Hematopoietic multipotent progenitor cell treated with erythropoietin and hydrocortisone succinate and interleukin-3 and kit ligand, for 17 days (in vitro differentiated cells): Measurements from ENCODE around the gene CBR1.
"Not testable (repeated sequence)": the region's sequence is repeated elsewhere in the genome, so short reads cannot be mapped to it uniquely, and the experiment has no call there.

Experiments
- DNase-seq: peaks from one replicate; pipeline ENCODE4 v3.0.0-alpha.2; 2015; ENCODE audit warnings: low spot score

Gene CBR1

DNA sequence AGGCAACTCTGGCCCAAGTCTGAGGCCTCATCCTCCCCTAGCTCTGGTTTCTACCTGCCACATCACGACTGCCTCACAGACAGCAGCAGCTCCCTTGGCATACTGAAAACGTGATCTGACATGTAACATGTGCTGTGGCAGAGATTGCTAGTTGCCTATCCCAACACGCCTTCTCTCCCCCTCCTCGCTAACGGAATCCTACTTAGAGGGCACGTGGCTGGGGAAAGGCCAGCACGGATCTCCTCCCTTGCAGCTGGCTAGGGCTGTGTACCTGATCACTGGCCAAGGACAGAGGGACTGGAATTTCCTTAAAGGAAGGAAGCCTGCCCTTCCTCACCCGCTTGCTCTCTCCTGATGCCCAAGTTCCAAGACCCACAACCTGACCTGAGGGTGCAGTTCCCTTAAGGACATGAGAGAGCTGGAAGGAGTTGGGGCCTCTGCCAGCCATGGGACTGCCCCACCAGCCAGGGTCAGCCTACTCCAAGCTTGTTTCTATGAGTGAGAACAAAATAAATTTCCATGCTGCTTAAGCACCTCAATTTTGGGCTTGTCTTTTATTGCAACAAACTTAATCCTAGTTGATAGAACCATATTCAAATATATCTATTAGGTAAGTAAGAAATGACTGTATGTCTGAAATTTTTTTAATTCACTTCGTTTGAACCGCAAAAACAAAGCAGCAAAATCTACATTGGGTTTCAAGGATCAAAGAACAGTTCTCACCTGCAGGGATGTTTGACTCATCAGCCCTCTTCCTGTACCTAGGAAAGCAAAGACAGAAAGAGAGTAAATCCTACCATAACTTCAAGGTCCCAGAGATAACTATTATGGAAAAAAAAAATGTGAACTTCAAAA is 16.7 kb upstream of the CBR1 start:
- DNase-seq = no peak

DNA sequence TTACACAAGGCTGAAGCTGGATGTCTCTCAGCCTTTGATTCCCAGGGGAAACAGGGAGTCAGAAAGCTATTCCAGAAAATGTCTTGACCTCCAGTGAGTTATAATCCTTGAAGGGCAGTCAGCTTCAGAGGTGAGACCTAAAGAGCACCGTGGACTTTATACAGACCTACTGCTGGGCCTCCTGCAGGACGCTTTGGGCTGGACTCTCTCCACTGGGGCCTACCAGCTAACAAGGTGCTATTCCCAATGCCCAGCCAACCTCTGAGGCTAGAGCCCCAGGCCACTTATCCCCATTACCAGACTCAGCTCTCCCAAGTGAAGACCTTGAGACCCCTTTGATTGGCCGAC is 16.1 kb upstream of the CBR1 start:
- no peak for DNase-seq

DNA sequence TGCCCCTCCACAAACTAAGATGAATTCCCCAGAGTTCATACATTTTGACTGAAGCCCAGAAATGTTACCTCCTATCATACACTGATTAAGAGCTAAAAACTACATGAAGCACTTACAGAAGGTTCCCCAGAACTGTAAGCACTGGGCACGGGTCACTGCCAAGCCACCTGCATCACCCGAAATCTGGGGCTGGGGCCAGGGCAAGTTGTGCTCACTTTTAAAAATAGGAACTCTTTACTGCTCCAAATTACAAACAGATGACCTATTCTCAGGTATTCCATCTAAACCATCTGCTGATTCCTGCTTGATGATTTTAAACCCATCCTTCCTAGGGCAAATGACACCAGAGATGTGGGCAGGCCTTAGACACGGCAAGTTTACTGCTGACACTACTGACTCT is 14.3 kb upstream of the CBR1 start:
- no peak for DNase-seq

DNA sequence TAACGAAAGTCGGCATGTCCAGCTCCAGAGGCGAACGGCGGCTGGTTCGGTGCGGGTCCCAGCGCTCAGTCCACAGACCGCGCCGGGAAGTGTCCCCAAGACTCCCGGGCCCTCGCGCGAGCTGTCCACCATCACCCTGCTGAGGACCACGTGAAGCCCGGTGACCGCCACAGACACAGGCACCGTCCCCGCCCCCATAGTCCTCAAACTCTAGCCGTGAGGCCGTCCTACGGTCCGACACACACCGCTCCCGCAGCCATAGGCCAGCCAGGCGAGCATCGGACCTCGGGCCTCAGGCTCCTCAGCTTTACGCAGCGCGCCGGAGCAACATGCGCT is 10.0 kb upstream of the CBR1 start:
- DNase-seq = no peak

DNA sequence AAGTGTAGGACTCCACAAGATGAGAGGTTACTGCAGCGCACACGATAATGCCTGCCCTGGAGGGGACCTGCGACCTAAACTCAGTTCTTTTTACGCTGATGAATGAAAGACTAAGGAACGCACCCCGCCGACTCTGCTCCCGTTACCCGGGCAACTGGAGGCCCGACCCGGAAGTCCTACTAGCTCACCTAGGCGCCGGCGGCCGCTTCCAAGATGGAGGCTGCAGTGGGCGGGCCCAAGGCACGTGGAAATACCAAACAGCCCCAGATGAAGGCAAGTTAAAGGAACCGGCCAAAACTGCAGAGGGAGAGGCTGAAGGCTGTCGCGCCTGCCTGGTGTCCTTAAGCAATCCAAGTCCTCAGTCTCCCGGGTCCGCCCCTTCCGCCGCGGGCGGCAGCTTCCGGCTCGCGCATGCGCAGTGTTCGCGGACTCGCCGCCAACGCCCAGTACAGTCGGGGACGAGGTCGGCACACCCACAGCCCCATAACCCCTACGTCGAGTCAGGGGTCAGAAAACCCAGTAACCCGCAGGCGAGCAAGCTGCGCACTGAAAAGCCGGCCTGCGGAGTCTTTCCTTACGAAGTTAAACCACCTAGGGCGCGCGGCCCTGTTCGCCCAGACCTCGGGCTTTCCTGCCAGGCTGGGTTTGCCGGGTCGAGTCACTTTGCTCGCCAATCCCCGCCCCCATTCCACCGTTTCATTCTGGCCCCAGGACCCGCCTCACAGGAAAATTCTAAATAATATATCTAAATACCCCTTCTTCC is 9.5 kb upstream of the CBR1 start, which contains the start of gene SETD4:
TSS of gene SETD4 (minus strand) at position 368 of the 763 bp plus-strand sequence. CDS start 1,638 bp downstream, outside the sequence.
- peak; percentile 93 for DNase-seq

DNA sequence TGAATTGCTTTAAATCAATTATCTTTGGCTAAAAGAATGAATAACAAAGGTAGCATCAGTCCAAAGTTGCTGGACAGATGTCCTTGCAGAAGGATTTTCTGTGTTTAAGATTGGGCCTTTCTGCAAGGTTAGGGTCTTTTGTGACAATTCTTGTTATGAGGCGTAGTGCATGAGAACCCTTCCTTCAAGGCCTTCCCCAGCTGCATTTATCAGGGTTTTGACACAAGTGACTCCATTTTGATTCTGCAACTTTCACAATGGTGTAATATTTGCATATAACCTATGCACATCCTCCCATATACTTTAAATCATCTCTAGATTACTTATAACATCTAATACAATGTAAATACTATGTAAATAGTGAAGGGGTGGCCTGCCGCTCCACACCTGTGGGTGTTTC is 8.4 kb upstream of the CBR1 start:
- DNase-seq = no peak

DNA sequence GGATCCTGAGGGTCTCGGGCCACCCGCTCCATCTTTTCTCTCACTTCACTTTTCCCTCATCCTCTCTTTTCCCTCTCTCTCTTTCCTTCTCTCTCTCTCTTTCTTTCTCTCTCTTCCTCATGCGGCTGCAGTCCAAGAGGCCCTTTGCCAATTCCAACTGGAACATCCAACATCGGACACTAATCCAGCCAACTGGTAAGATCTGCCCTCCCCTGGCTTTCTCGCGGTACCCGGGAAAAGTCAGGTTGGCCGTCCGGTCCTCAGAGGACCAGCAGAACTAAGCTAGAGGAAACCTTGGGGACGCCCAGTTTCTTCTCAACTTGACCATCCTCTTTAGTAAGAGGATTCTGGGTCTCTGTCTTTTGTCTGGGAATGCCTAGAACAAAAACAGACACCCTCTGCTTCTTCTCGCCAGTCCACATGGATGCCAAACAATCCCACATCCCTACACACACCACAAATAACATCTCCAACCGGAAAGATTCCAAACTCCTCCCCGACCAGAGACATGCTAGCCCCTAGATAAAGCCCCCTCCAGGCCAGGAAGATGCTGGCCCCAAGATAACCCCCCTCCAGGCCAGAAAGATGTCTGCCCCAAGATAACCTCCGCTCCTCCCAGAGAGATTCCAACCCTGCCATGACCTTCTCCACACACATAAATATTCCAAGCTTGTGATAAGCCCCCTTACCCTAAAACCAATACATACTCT is 6.3 kb upstream of the CBR1 start:
- DNase-seq = no peak

DNA sequence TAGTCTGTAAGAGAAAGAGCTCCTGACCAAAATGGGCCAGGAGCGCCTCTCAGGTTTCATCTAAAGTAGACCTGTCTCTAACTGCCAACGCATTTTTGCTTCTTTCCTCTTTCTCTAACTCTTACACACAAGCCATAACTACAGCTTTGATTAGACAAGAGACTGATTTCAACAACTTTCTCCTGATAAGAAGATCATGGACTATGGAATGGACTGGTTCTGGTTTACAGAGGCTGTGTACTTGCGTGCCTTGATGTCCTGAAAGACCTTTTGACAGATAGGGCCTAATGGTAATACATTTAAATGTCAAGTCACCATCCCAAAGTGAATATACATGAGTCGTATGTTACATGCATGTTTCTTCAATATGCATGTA is 5.8 kb upstream of the CBR1 start:
- no peak for DNase-seq

DNA sequence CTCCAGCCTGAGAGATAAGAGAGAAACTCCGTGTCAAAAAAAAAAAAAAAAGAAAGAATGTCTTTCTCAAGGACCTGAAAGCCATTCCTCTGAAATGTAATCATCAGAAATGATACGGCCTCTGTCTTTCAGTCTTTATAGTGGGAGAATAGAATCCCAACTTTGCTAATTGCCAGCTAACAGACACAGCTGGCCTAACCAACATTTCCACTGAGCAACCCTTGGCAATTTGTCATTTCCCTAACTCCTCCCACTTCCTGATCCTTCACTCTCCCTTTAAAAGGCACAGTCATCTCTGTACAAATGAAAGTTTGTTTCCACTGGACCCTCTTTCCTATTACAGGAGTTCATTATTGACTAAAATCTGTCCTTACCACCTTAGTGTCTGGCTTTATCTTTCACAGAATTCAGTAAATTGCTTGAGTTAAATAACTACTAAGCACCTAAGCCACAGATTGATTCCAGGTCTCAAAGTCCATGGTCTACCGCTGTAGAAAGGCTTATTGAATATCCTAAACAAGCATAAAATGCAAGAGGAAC is 4.3 kb upstream of the CBR1 start:
- no peak for DNase-seq

DNA sequence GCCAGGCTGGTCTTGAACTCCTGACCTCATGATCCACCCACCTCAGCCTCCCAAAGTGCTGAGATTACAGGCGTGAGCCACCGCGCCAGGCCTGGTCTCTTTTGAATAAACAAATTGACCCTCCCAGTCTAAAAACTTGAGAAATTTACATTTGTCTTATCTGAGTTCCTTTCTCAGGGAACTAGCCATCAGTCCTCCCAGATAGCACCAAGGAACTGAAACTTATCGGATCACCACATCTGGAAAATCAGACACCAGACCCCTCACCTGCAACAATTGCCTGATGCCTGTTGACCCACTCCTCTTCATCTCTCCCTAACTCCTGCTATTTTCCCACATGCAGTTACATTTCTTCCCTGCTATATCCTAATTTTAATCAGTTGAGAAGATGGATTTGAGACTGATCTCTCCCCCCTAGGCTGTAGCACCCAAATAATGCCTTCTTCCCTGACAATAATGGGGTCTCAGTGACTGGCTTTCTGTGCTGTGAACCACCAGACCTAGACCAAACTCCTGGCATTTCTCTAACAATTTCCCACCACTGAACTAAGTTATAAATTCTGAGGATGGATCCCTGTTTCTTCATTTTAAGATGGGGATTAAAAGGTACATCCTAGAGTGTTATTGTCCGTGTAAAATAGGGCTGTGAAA is 951 bp upstream of the CBR1 start:
- DNase-seq = no peak

DNA sequence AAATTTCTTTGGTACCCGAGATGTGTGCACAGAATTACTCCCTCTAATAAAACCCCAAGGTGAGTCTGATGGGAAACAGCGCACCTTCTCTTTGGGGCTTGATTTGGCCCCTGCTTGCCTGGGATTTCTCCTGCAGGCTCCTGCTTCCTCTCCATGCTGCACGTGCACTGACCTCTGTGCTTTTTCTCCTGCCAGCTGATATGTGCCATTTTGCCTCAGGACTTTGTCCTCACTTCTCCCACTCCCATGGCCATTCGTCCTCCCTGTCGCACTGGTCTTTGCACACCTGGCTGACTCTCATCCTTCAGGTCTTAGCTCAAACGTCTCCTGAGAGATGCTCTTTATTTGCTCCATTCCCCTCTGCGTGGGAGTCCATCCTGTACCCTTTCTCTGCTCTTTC is 1.2 kb downstream of the CBR1 start:
- no peak for DNase-seq

DNA sequence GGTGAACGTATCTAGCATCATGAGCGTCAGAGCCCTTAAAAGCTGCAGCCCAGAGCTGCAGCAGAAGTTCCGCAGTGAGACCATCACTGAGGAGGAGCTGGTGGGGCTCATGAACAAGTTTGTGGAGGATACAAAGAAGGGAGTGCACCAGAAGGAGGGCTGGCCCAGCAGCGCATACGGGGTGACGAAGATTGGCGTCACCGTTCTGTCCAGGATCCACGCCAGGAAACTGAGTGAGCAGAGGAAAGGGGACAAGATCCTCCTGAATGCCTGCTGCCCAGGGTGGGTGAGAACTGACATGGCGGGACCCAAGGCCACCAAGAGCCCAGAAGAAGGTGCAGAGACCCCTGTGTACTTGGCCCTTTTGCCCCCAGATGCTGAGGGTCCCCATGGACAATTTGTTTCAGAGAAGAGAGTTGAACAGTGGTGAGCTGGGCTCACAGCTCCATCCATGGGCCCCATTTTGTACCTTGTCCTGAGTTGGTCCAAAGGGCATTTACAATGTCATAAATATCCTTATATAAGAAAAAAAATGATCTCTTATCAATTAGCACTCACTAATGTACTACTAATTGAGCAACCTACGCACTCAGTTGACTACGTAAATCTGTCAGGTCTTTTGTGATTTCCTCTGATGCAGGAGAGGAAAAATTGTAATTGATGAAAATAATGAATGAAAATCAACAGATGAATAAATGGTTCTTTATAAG is 2.8 kb downstream of the CBR1 start:
- no peak for DNase-seq

DNA sequence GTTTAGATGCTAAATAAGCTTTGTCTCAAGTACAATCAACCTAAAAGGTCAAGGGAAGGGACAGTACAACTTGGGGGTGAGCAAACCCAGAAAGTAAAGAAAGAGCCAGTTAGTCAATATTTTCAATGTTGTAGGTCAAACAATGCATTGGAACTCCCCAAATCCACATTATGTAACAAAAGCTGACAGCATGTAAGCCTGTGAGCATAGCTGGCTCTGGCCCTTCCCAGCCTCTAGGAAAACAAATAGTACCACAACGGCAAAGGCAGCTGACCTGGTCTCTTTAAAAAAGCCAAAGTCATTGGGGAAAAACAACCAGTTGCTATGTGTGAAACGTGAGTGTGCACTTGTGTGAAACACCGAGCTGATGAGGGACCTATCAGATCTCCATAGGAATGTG is 3.4 kb downstream of the CBR1 start:
- DNase-seq = no peak

DNA sequence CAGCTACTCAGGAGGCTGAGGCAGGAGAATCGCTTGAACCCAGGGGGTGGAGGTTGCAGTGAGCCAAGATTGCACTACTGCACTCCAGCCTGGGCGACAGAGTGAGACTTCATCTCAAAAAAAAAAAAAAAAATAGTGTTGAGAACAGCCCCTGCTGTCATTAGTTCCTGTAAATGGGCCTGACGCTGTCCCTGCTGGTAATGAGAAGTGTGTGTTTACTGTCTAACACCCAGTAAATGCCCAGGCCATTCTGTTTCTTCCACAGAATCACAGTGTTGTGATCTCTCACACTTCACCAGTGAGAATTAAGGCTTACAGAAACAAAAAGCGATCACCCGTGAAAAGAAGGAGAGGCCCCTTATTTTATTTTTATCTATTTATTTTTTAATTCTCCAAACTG is 4.1 kb downstream of the CBR1 start:
- not testable (repeated sequence) for DNase-seq

DNA sequence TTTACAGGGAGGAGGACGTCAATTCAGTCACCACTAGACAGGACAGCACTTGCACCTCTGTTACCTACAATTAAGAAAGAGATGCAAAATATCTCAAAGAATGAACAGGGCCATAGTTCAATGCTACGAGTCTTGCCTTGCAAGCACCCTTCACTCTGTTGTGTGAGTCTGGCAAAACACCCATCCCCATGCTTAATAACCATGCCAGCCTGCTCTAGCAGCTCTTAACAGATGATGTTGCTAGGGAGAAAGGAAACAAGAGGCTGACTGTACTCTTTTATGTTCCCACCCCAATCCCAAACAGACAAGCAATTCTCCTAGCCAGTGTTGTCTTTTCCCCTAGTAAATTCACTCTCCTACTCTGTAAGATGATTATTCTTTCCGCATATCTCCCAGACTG is 5.3 kb downstream of the CBR1 start:
- no peak for DNase-seq

DNA sequence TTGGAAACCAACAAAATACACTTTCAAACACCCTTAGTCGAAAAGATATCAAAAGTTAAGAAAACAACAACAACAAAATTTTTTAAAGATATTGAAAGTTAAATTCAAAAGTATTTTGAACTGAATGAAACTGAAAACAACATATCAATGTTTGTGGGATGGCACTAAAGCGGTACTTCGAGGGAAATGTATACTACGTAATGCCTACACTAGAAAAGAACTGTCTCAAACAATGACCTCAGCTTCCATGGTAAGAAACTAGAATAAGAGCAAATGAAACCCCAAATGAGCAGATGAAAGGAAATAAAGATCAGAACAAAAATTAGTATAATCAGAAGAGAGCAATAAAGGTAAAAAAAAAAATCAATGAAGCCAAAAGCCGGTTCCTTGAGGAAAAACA is 6.1 kb downstream of the CBR1 start:
- no peak for DNase-seq

DNA sequence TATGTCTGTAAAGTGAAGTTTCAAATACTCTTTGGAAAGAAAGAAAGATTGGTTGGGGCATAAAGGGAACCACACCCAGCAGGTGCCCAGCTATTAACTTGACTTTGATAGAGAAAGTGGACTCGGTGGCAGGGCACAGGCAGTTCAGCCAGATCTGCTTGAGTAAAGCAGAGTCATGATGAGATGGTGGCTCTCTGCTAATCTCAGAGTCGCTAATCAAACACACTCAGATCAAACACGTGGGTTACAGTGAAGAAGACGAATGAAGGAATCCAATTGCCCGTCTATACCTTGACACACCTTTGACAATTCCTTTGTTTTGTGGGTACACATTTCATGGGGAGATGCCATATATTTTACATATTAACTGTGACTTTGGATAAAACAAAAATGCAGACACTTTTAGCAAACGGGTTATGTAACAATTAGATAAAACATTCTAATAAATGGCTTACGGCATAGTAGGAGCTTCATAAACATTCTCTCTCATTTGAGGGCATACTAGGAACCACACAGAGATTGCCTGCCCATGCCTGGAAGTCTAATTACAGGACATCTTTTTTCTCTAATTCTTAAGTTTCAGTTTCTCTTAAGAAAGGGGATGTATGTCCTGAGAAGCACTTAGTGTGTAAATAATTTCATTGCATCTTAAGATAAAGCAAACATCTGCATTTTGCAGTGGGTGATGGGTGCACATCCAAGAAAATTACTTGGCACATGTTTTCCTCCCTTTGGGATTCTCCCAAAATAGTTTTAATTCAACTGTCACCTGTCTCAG is 7.2 kb downstream of the CBR1 start:
- DNase-seq = peak; percentile 42

DNA sequence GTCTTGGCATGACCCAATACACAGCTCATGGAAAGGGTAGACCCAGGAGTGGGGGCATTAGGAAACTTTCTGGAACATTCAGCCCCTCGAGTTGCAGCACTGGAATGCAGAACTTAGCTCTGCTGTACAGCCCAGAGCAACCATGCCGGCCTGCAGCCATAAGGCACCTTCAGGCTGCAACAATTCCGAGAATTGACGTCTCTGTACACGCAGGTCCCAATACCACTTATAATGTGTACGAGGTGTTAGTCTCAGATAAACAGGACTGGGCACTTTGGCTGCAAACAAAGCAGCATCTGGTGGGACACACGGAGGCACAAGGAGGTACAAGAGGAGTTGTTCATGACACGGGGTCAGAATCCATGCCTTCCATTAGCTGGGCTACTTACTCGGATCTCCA is 7.9 kb downstream of the CBR1 start:
- no peak for DNase-seq

DNA sequence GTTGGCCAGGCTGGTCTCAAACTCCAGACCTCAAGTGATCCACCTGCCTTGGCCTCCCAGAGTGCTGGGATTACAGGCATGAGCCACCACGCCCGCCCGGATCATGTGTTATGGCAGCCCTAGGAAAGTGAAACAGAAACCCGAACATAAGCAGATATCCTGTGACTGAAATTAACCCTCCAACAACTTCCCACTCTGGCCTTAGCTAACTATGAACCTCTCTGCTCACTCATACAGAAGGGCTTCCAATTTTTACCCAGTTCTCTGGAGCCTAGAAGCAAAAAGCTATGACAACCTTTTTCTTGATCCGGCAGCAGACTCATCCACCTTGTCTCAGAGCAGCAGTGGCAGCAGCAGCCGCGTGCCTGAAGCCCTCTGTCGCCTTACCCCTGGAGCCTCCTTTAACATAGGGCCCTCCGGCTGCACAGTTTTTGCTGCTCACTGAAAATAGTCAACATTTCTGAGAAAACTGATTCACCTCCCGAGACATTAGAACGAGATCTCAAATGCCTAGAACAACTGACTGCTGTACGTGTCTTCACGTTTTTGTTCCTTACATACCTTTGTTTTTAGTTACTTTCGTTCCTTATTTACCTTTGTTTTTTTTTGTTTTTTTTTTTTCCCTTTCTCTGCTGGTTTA is 9.3 kb downstream of the CBR1 start:
- no peak for DNase-seq

DNA sequence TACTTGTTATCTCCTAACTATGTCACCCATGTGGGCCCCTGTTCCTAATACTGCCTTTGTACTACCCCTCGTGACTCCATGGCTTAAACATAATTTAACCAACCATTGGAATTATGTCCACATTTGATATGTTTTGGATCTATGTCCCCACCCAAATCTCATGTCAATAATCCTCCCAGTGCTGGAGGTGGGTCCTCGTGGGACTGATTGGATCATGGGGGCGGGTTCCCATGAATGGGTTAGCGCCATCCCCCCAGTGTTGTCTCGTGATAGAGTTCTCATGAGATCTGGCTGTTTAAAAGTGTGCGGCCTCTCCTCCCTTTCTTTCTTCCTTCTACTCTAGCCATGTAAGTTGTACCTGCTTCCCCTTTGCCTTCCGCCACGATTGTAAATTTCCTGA is 9.8 kb downstream of the CBR1 start:
- DNase-seq = no peak
